OCI-LY3 (cell line): Measurements from ENCODE around the gene ACRBP.

Experiments
- CTCF ChIP-seq: fragments of 200-600, 300-600 bp; sonication (generic); IDR thresholded peaks from 2 replicates; pipeline ENCODE4 v1.5.1; 2014; ENCODE audit warnings: antibody characterized with exemption, low read length, low read depth
- EZH2phosphoT487 ChIP-seq: fragments of 200-600 bp; shearing (Covaris generic); IDR thresholded peaks from 2 replicates; pipeline ENCODE4 v1.6.1; 2018; ENCODE audit warnings: antibody characterized with exemption, mixed run types, low read depth

- TF ChIP-seq CTCF: peak; percentile 75
- TF ChIP-seq EZH2phosphoT487: no peak
Observed at GRCh38 chr12:6684609-6685008, 37.4 kb upstream of the ACRBP start.
